SK-N-SH (cell line): ENCODE measurements around the gene PIAS2. TPM values are rescaled to one million over a fixed set of nuclear protein-coding genes. Genes with fewer than 3 reads are reported as not detected.
A peak's percentile ranks its signal among the peaks of the same experiment; 100 is the strongest.

ENCODE experiments used
- CTCF ChIA-PET: fragments of 300-600, 350-600 bp; formaldehyde crosslinking; extraction: SDS; loops from one replicate; lab custom pipeline; 2021; lab: Yijun Ruan, JAX
- POLR2A ChIA-PET: fragments of 350-600 bp; sonication (Branson Sonifier 250); formaldehyde crosslinking; extraction: SDS; loops from one replicate; lab custom pipeline; 2020; ENCODE audit warnings: antibody characterized with exemption, inconsistent platforms; lab: Yijun Ruan, JAX
- DNase-seq: peaks from one replicate; pipeline ENCODE4 v3.0.0; 2012
- H2AFZ ChIP-seq: fragments of 200-600 bp; sonication (generic); 2 replicates; pipeline ENCODE4 v1.8.1; 2016; ENCODE audit warnings: antibody characterized with exemption, mild to moderate bottlenecking, low read depth
- H3F3A ChIP-seq: fragments of 200-600 bp; sonication (generic); replicated peaks from 2 replicates; pipeline ENCODE3; 2016; ENCODE audit warnings: antibody characterized with exemption, mild to moderate bottlenecking; ENCODE audit not compliant: insufficient read depth
- H3K27ac ChIP-seq, 2 experiments: fragments of 200-500 bp in 1 of 2; fragments of 200-600 bp in 1 of 2; sonication (Bioruptor generic) in 1 of 2; sonication (generic), shearing (Covaris generic) in 1 of 2; 2 replicates each; pipeline versions ENCODE4 v1.5.1 to v1.6.1; 2014 to 2016; ENCODE audit warnings: low read depth in 2 of 2, inconsistent platforms in 1 of 2, low read length in 1 of 2, mild to moderate bottlenecking in 1 of 2, mixed read lengths in 1 of 2
- H3K27me3 ChIP-seq: fragments of 200-600 bp; sonication (generic), shearing (Covaris generic); 2 replicates; pipeline ENCODE4 v1.6.1; 2016; ENCODE audit warnings: mixed run types; ENCODE audit not compliant: insufficient read depth
- H3K36me3 ChIP-seq, 2 experiments: fragments of 200-500 bp in 1 of 2; fragments of 200-600 bp in 1 of 2; sonication (Bioruptor generic) in 1 of 2; sonication (generic) in 1 of 2; replicated peaks in 1 of 2; 2 replicates each; pipeline versions ENCODE3 to v1.5.1; 2014 to 2016; ENCODE audit warnings: low read length in 1 of 2, mild to moderate bottlenecking in 1 of 2; ENCODE audit not compliant: insufficient read depth in 2 of 2, control insufficient read depth in 1 of 2
- H3K4me1 ChIP-seq, 2 experiments: fragments of 200-500 bp in 1 of 2; fragments of 200-600 bp in 1 of 2; sonication (Bioruptor generic) in 1 of 2; sonication (generic), shearing (Covaris generic) in 1 of 2; 2 replicates each; pipeline versions ENCODE4 v1.5.1 to v1.6.1; 2014 to 2016; ENCODE audit warnings: low read depth in 1 of 2, low read length in 1 of 2, mixed run types in 1 of 2; ENCODE audit not compliant: insufficient read depth in 2 of 2, control insufficient read depth in 1 of 2
- H3K4me2 ChIP-seq: fragments of 200-600 bp; sonication (generic), shearing (Covaris generic); 2 replicates; pipeline ENCODE4 v1.6.1; 2017; ENCODE audit warnings: mixed run types
- H3K4me3 ChIP-seq, 2 experiments: fragments of 200-500 bp in 1 of 2; fragments of 200-600 bp in 1 of 2; sonication (Bioruptor generic) in 1 of 2; sonication (generic), shearing (Covaris generic) in 1 of 2; 2 replicates each; pipeline versions ENCODE4 v1.5.1 to v1.8.1; 2014 to 2016; ENCODE audit warnings: low read depth in 2 of 2, inconsistent platforms in 1 of 2, low read length in 1 of 2, mild to moderate bottlenecking in 1 of 2, mixed read lengths in 1 of 2, moderate library complexity in 1 of 2
- H3K79me2 ChIP-seq: fragments of 200-600 bp; sonication (generic); 2 replicates; pipeline ENCODE4 v1.8.1; 2017; ENCODE audit warnings: mild to moderate bottlenecking; ENCODE audit not compliant: insufficient read depth
- H3K9ac ChIP-seq: fragments of 200-600 bp; sonication (generic); 2 replicates; pipeline ENCODE4 v1.6.1; 2017; ENCODE audit warnings: mixed run types
- H3K9me2 ChIP-seq: fragments of 200-600 bp; sonication (generic); 2 replicates; pipeline ENCODE4 v1.6.1; 2017; ENCODE audit warnings: mixed run types
- H3K9me3 ChIP-seq: fragments of 200-600 bp; sonication (generic); 2 replicates; pipeline ENCODE4 v1.6.1; 2017; ENCODE audit warnings: mixed run types, mild to moderate bottlenecking, moderate library complexity
- H4K20me1 ChIP-seq: fragments of 200-600 bp; sonication (generic); 2 replicates; pipeline ENCODE4 v1.6.1; 2017; ENCODE audit warnings: mild to moderate bottlenecking, mixed run types; ENCODE audit not compliant: insufficient read depth
- FOXJ3 ChIP-seq: sonication (generic); formaldehyde crosslinking; IDR thresholded peaks from 2 replicates; pipeline ENCODE4 v1.5.1; 2020; ENCODE audit warnings: mild to moderate bottlenecking, missing genetic modification reagents
- IRF3 ChIP-seq: fragments of 150-350 bp; IDR thresholded peaks from 2 replicates; pipeline ENCODE4 v1.6.1; 2016; ENCODE audit warnings: mild to moderate bottlenecking, low read depth, low read length
- MAX ChIP-seq: IDR thresholded peaks from 2 replicates; pipeline ENCODE4 v1.4.0; 2012; ENCODE audit warnings: low read depth
- MXI1 ChIP-seq: IDR thresholded peaks from 2 replicates; pipeline ENCODE4 v1.6.1; 2012; ENCODE audit warnings: mild to moderate bottlenecking, low read depth, low read length, improper control_type of control experiment
- RAD21 ChIP-seq: IDR thresholded peaks from 2 replicates; pipeline ENCODE4 v1.6.1; 2012; ENCODE audit warnings: mild to moderate bottlenecking, low read length
- SIN3A ChIP-seq: IDR thresholded peaks from 2 replicates; pipeline ENCODE4 v1.6.1; 2012; ENCODE audit warnings: low read depth, mild to moderate bottlenecking, low read length, moderate library complexity, borderline replicate concordance
- WGBS: methylation state at CpG from one replicate; pipeline ENCODE4 v1.1.6; 2017; ENCODE audit warnings: low lambda C conversion rate; 5-methylcytosine and 5-hydroxymethylcytosine counted together
- polyA plus RNA-seq, 3 experiments: library from polyadenylated mRNA; depleted of rRNA; stranded (reverse); fragments of >200 nt; gene quantifications; 2 replicates each; pipeline ENCODE4 v1.2.3, GENCODE V29; 2012
- TF ChIP-seq, protein P1 (sequence below): IDR thresholded peaks from 2 replicates; pipeline ENCODE4 v1.4.0; 2012; ENCODE audit warnings: low read depth, borderline replicate concordance
- TF ChIP-seq, protein P2 (sequence below): IDR thresholded peaks from 2 replicates; pipeline ENCODE4 v1.6.1; 2012; ENCODE audit warnings: mild to moderate bottlenecking, low read depth, low read length, moderate library complexity

The PIAS2 gene
- polyA plus RNA-seq, 1 of the 3 experiments (the other 2 are of a cell fraction), result 9.0 TPM

- TF ChIP-seq IRF3 (peak; percentile 79), FOXJ3 (CRISPR knock-in tag) (no peak), SIN3A (peak; percentile 72; the same call in 1 of the 2 replicates), MAX (0 out of 2 replicates have a peak, but pooled peaks have one; percentile 26)
Measured at GRCh38 chr18:46946656-46947282, 29.5 kb upstream of the PIAS2 start (continued).

DNA sequence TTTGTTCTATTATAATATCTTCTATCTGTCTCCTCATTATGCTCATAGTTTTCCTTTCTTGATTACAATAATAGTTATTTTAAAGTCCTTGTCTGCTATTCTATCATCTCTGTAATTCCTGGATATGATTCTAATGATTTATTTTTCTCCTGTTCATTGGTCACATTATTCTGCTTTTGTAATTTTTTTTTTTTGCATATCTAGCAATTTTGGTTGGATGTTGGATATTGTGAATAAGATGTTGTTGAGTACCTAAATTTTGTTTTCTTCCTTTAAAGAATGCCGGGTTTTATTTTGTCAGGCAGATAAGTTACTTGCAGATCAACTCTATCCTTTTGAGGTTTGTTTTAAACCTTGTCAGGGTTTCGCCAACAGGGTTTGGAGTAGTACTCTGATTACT lies 25.3 kb upstream of the PIAS2 start:
- Histone ChIP-seq H3K27me3 (no peaks in the 10 kb centered on the region), H3K79me2 (no peaks in the 10 kb centered on the region), H3K9me2 (no peaks in the 10 kb centered on the region), H3K9ac (no peak overlapping the region), H3K4me1 (peaks cover 0 to 7% of the 10 kb centered on the region in 2 experiments; a peak in 2 of 4 replicates), H3K36me3 (no peaks in the 10 kb centered on the region), H2AFZ (no peak overlapping the region), H3K27ac (no peak overlapping the region), H3K9me3 (no peaks in the 10 kb centered on the region), H3K4me3 (no peak overlapping the region), H4K20me1 (no peaks in the 10 kb centered on the region; the same call in 1 of the 2 replicates), H3K4me2 (no peak overlapping the region), H3F3A (peaks cover 8% of the 10 kb centered on the region)
- ChIA-PET CTCF (interaction anchor here (1.0 kb wide), 1 partner anchor 8 kb away, joined by 5 read pairs; no protein-coding TSS in a partner anchor), POLR2A (no interaction called here)
- no peak for TF ChIP-seq SIN3A
- TF ChIP-seq MXI1, result no peak
- TF ChIP-seq, protein P1, sequence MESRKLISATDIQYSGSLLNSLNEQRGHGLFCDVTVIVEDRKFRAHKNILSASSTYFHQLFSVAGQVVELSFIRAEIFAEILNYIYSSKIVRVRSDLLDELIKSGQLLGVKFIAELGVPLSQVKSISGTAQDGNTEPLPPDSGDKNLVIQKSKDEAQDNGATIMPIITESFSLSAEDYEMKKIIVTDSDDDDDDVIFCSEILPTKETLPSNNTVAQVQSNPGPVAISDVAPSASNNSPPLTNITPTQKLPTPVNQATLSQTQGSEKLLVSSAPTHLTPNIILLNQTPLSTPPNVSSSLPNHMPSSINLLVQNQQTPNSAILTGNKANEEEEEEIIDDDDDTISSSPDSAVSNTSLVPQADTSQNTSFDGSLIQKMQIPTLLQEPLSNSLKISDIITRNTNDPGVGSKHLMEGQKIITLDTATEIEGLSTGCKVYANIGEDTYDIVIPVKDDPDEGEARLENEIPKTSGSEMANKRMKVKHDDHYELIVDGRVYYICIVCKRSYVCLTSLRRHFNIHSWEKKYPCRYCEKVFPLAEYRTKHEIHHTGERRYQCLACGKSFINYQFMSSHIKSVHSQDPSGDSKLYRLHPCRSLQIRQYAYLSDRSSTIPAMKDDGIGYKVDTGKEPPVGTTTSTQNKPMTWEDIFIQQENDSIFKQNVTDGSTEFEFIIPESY, result no peak
- TF ChIP-seq IRF3, result no peak
- TF ChIP-seq RAD21, result no peak
- TF ChIP-seq, protein P2, sequence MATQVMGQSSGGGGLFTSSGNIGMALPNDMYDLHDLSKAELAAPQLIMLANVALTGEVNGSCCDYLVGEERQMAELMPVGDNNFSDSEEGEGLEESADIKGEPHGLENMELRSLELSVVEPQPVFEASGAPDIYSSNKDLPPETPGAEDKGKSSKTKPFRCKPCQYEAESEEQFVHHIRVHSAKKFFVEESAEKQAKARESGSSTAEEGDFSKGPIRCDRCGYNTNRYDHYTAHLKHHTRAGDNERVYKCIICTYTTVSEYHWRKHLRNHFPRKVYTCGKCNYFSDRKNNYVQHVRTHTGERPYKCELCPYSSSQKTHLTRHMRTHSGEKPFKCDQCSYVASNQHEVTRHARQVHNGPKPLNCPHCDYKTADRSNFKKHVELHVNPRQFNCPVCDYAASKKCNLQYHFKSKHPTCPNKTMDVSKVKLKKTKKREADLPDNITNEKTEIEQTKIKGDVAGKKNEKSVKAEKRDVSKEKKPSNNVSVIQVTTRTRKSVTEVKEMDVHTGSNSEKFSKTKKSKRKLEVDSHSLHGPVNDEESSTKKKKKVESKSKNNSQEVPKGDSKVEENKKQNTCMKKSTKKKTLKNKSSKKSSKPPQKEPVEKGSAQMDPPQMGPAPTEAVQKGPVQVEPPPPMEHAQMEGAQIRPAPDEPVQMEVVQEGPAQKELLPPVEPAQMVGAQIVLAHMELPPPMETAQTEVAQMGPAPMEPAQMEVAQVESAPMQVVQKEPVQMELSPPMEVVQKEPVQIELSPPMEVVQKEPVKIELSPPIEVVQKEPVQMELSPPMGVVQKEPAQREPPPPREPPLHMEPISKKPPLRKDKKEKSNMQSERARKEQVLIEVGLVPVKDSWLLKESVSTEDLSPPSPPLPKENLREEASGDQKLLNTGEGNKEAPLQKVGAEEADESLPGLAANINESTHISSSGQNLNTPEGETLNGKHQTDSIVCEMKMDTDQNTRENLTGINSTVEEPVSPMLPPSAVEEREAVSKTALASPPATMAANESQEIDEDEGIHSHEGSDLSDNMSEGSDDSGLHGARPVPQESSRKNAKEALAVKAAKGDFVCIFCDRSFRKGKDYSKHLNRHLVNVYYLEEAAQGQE, result no peak
- WGBS, result 86% methylated on average over 2 of the region's 2 CpGs
- DNase-seq, result no peak
